ENCODE results near the gene MARCO.
"Not testable (repeated sequence)": the region's sequence is repeated elsewhere in the genome, so short reads cannot be mapped to it uniquely, and the experiment has no call there.

Gene MARCO

GRCh38 chr2:119025762-119026351 is 83.9 kb downstream of the MARCO start:
- H3K36me3 ChIP-seq (replicated peaks), result no peaks in the 10 kb centered on the region
- no peaks in the 10 kb centered on the region for H3K27me3 ChIP-seq (replicated peaks)
- no peak for TF ChIP-seq CTCF (IDR thresholded peaks at IDR 0.05; ENCODE audit: low read depth, low read length, missing control alignments)
- in situ Hi-C loops (cut with HindIII; ENCODE audit: low pct_ligation_motif_present, low sequenced_read_pairs), result no loop called here
- no peak for DNase-seq
- no peak overlapping the region for H3K27ac ChIP-seq
- H3K4me3 ChIP-seq (ENCODE audit: low read depth, low read length), result no peak overlapping the region

- no peaks in the 10 kb centered on the region for H3K36me3 ChIP-seq (replicated peaks)
- no peak overlapping the region for H3K4me3 ChIP-seq (ENCODE audit: low read depth, low read length)
- in situ Hi-C loops (cut with HindIII; ENCODE audit: low pct_ligation_motif_present, low sequenced_read_pairs), result no loop called here
- no peak for DNase-seq
- H3K27me3 ChIP-seq (replicated peaks), result no peaks in the 10 kb centered on the region
- no peak for TF ChIP-seq CTCF (IDR thresholded peaks at IDR 0.05; ENCODE audit: low read depth, low read length, missing control alignments)
- no peak overlapping the region for H3K27ac ChIP-seq
Measured at GRCh38 chr2:119026890-119027289, 84.9 kb downstream of the MARCO start.

- peak; percentile 22 for DNase-seq
- no peak overlapping the region for H3K4me3 ChIP-seq (ENCODE audit: low read depth, low read length)
- no peaks in the 10 kb centered on the region for H3K27me3 ChIP-seq (replicated peaks)
- H3K36me3 ChIP-seq (replicated peaks), result no peaks in the 10 kb centered on the region
- in situ Hi-C loops (cut with HindIII; ENCODE audit: low pct_ligation_motif_present, low sequenced_read_pairs), result no loop called here
- peak; percentile 63 for TF ChIP-seq CTCF (IDR thresholded peaks at IDR 0.05; ENCODE audit: low read depth, low read length, missing control alignments)
- no peak overlapping the region for H3K27ac ChIP-seq
Measured at GRCh38 chr2:119028327-119029174, 86.6 kb downstream of the MARCO start.

- in situ Hi-C loops (cut with HindIII; ENCODE audit: low pct_ligation_motif_present, low sequenced_read_pairs), result no loop called here
- no peak for DNase-seq
- H3K27me3 ChIP-seq (replicated peaks), result no peaks in the 10 kb centered on the region
Measured at GRCh38 chr2:119029297-119029696, 87.3 kb downstream of the MARCO start.

GRCh38 chr2:119037922-119038321 is 95.9 kb downstream of the MARCO start:
- DNase-seq; H3K36me3 ChIP-seq (replicated peaks); H3K27me3 ChIP-seq (replicated peaks); H3K27ac ChIP-seq; in situ Hi-C loops (cut with HindIII; ENCODE audit: low pct_ligation_motif_present, low sequenced_read_pairs); H3K4me3 ChIP-seq (ENCODE audit: low read depth, low read length): not testable (repeated sequence)

More at GRCh38 chr2:119029297-119029696, 87.3 kb downstream of the MARCO start:
- H3K27ac ChIP-seq, result no peak overlapping the region
- H3K4me3 ChIP-seq (ENCODE audit: low read depth, low read length), result no peak overlapping the region
- TF ChIP-seq CTCF (IDR thresholded peaks at IDR 0.05; ENCODE audit: low read depth, low read length, missing control alignments), result no peak
- no peaks in the 10 kb centered on the region for H3K36me3 ChIP-seq (replicated peaks)

GRCh38 chr2:119040730-119041129 is 98.7 kb downstream of the MARCO start:
- Histone ChIP-seq H3K4me3 (ENCODE audit: low read depth, low read length) (no peak overlapping the region), H3K36me3 (replicated peaks) (no peaks in the 10 kb centered on the region), H3K27ac (no peak overlapping the region), H3K27me3 (replicated peaks) (no peaks in the 10 kb centered on the region)
- in situ Hi-C loops (cut with HindIII; ENCODE audit: low pct_ligation_motif_present, low sequenced_read_pairs), result no loop called here
- no peak for TF ChIP-seq CTCF (IDR thresholded peaks at IDR 0.05; ENCODE audit: low read depth, low read length, missing control alignments)
- no peak for DNase-seq

All from brain microvascular endothelial cell (primary cell).